ENCODE results near the gene NALCN. TPM values are rescaled to one million over a fixed set of nuclear protein-coding genes. Genes with fewer than 3 reads are reported as not detected.
A peak's percentile ranks its signal among the peaks of the same experiment; 100 is the strongest.

Gene NALCN
- total RNA-seq, 1 donor from 2014 or later: 0.35 TPM

DNA sequence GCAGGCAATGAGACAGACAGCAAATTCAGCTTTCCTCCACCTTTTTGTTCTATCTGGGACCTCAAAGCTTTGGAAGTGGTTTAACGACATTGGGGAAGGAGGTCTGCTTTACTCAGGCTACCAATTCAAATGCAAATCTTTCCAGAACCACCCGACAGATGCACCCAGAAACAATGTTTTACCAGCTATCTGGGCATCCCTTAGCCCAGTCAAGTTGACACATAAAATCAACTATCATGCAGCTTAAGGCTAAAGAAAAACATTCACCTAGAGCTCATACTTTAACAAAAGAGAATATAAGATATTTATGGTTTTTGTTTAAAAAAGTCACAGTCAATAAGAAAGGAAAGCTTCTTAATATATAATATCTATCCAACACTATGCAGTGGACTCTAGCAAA, 246.0 kb downstream of the NALCN start:
- TF ChIP-seq CTCF (conservative IDR thresholded peaks at IDR 0.05): no peak
- no peak overlapping the region for H3K4me3 Mint-ChIP-seq
- H3K27ac Mint-ChIP-seq (ENCODE audit: unreplicated experiment): no peak overlapping the region
- DNase-seq (ENCODE audit: low read depth, low spot score): no peak
- H3K27me3 Mint-ChIP-seq (ENCODE audit: low read depth): no peaks in the 10 kb centered on the region
- no peaks in the 10 kb centered on the region for H3K9me3 Mint-ChIP-seq
- H3K4me1 Mint-ChIP-seq: no peaks in the 10 kb centered on the region
- no peaks in the 10 kb centered on the region for H3K36me3 Mint-ChIP-seq (ENCODE audit: low read depth)

GRCh38 chr13:101157261-101157660, 259.0 kb downstream of the NALCN start:
- Mint-ChIP-seq H3K4me3 (no peak overlapping the region), H3K4me1 (peaks cover under 1% of the 10 kb centered on the region), H3K9me3 (no peaks in the 10 kb centered on the region), H3K27ac (ENCODE audit: unreplicated experiment) (no peak overlapping the region), H3K27me3 (ENCODE audit: low read depth) (peaks cover 10% of the 10 kb centered on the region), H3K36me3 (ENCODE audit: low read depth) (no peaks in the 10 kb centered on the region)
- no peak for DNase-seq (ENCODE audit: low read depth, low spot score)
- TF ChIP-seq CTCF (conservative IDR thresholded peaks at IDR 0.05): no peak

DNA sequence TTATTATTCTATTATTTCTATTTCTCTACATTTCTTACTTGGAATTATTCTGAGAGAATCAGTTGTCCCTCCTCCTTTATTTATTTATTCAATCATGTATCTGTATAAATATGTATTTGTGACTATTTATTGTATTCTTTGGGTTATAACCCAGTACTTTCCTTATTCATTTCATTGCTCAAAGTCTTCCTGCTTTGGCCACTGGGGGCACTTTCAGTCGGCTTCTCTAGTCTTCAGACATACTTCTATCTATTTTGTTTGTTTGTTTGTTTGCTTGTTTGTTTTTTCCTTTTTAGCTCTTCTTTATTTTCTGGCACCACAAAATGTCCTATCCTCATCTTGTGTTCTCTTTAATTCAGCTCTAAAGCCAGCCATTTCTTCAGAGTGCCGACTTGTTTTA, 260.4 kb downstream of the NALCN start:
- Mint-ChIP-seq H3K36me3 (ENCODE audit: low read depth) (no peaks in the 10 kb centered on the region), H3K27ac (ENCODE audit: unreplicated experiment) (no peak overlapping the region), H3K4me1 (peaks cover 4% of the 10 kb centered on the region), H3K4me3 (no peak overlapping the region), H3K9me3 (no peaks in the 10 kb centered on the region), H3K27me3 (ENCODE audit: low read depth) (peaks cover 12% of the 10 kb centered on the region)
- peak; percentile 62 for TF ChIP-seq CTCF (conservative IDR thresholded peaks at IDR 0.05)
- no peak for DNase-seq (ENCODE audit: low read depth, low spot score)

- DNase-seq (ENCODE audit: low read depth, low spot score): no peak
- no peaks in the 10 kb centered on the region for H3K36me3 Mint-ChIP-seq (ENCODE audit: low read depth)
- peaks cover 14% of the 10 kb centered on the region for H3K4me1 Mint-ChIP-seq
- no peak for TF ChIP-seq CTCF (conservative IDR thresholded peaks at IDR 0.05)
- H3K4me3 Mint-ChIP-seq: no peak overlapping the region
- no peak overlapping the region for H3K27ac Mint-ChIP-seq (ENCODE audit: unreplicated experiment)
- H3K9me3 Mint-ChIP-seq: no peaks in the 10 kb centered on the region
- peaks cover 19% of the 10 kb centered on the region for H3K27me3 Mint-ChIP-seq (ENCODE audit: low read depth)
Measured at GRCh38 chr13:101152184-101152583, 264.1 kb downstream of the NALCN start.

DNA sequence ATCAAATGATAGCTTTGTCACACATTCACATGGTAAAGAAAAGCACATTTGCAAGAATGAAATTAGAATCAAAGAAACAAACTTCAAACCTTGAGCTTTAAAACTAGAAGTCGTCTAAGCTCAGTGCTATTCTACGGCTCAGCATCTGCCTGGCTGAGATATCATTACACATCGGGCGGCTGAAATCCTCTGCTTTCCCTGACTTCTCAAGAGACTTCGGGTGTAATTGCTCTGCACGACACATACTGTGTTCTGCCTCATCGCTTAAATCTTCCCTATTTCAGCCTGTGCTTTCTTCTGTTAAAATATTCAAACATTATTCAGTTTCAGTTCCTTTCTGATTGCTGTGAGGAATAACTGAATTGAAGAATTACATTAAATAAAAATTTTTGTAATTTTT, 265.3 kb downstream of the NALCN start:
- no peak for TF ChIP-seq CTCF (conservative IDR thresholded peaks at IDR 0.05)
- Mint-ChIP-seq H3K27ac (ENCODE audit: unreplicated experiment) (no peak overlapping the region), H3K4me3 (no peak overlapping the region), H3K27me3 (ENCODE audit: low read depth) (peaks cover 21% of the 10 kb centered on the region), H3K36me3 (ENCODE audit: low read depth) (no peaks in the 10 kb centered on the region), H3K4me1 (peaks cover 14% of the 10 kb centered on the region), H3K9me3 (no peaks in the 10 kb centered on the region)
- no peak for DNase-seq (ENCODE audit: low read depth, low spot score)

Data from neural crest cell (in vitro differentiated cells).